Prostate gland (tissue), 2 donors: ENCODE results near the gene CAB39L.

Source experiments
- POLR2AphosphoS5 ChIP-seq: sonication (generic); formaldehyde crosslinking; IDR thresholded peaks from one replicate; pipeline ENCODE4 v1.6.1; 2017; ENCODE audit warnings: antibody characterized with exemption
- TF ChIP-seq, protein P1 (sequence below), 4 experiments: fragments of 200-600 bp in 2 of 4; fragments of 450-650 bp in 2 of 4; sonication (generic) in 2 of 4; IDR thresholded peaks; 1 replicate in 3 of 4; 2 replicates in 1 of 4; pipeline ENCODE4 v1.5.1; 2016 to 2019; ENCODE audit warnings: antibody characterized with exemption in 4 of 4, mild to moderate bottlenecking in 2 of 4, moderate library complexity in 2 of 4

GRCh38 chr13:49376121-49376520, 67.7 kb downstream of the CAB39L start:
- TF ChIP-seq POLR2AphosphoS5, result no peak
- TF ChIP-seq, protein P1, sequence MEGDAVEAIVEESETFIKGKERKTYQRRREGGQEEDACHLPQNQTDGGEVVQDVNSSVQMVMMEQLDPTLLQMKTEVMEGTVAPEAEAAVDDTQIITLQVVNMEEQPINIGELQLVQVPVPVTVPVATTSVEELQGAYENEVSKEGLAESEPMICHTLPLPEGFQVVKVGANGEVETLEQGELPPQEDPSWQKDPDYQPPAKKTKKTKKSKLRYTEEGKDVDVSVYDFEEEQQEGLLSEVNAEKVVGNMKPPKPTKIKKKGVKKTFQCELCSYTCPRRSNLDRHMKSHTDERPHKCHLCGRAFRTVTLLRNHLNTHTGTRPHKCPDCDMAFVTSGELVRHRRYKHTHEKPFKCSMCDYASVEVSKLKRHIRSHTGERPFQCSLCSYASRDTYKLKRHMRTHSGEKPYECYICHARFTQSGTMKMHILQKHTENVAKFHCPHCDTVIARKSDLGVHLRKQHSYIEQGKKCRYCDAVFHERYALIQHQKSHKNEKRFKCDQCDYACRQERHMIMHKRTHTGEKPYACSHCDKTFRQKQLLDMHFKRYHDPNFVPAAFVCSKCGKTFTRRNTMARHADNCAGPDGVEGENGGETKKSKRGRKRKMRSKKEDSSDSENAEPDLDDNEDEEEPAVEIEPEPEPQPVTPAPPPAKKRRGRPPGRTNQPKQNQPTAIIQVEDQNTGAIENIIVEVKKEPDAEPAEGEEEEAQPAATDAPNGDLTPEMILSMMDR (IDR thresholded peaks at IDR 0.05), result no peak
